Neural cell (in vitro differentiated cells): ENCODE measurements around the gene NCBP2L. TPM values are rescaled to one million over a fixed set of nuclear protein-coding genes. Genes with fewer than 3 reads are reported as not detected.

ENCODE experiments used
- H2AFZ ChIP-seq: fragments of 200-600, 300-800 bp; sonication (generic), shearing (Covaris generic); 2 replicates; pipeline ENCODE4 v1.6.0; 2014; ENCODE audit warnings: low read depth, mild to moderate bottlenecking, antibody characterized with exemption, low read length, moderate library complexity
- H3F3A ChIP-seq: fragments of 200-600 bp; shearing (Covaris generic); 2 replicates; pipeline ENCODE4 v1.6.1; 2016; ENCODE audit warnings: mild to moderate bottlenecking, moderate library complexity, mixed read lengths, antibody characterized with exemption, low read length; ENCODE audit not compliant: insufficient read depth, poor library complexity, severe bottlenecking
- H3K27ac ChIP-seq: fragments of 200-600, 300-800 bp; sonication (generic), shearing (Covaris generic); 2 replicates; pipeline ENCODE4 v1.5.1; 2014; ENCODE audit warnings: mild to moderate bottlenecking, low read length, moderate library complexity
- H3K27me3 ChIP-seq: fragments of 300-800, 200-600 bp; sonication (generic), shearing (Covaris generic); 2 replicates; pipeline ENCODE4 v1.6.0; 2014; ENCODE audit warnings: mild to moderate bottlenecking, low read depth, low read length, moderate library complexity; ENCODE audit not compliant: insufficient read depth
- H3K36me3 ChIP-seq: fragments of 300-800, 200-600 bp; sonication (generic), shearing (Covaris generic); 2 replicates; pipeline ENCODE4 v1.5.1; 2014; ENCODE audit warnings: mild to moderate bottlenecking, antibody characterized with exemption, low read length, moderate library complexity; ENCODE audit not compliant: insufficient read depth
- H3K4me2 ChIP-seq: fragments of 300-800, 200-600 bp; sonication (generic), shearing (Covaris generic); 2 replicates; pipeline ENCODE4 v1.6.0; 2014; ENCODE audit warnings: mild to moderate bottlenecking, low read length
- H3K4me3 ChIP-seq: fragments of 300-800, 200-600 bp; sonication (generic), shearing (Covaris generic); 2 replicates; pipeline ENCODE4 v1.5.1; 2014; ENCODE audit warnings: mild to moderate bottlenecking, low read length, moderate library complexity
- H3K79me2 ChIP-seq: fragments of 200-600 bp; shearing (Covaris generic); replicated peaks from 2 replicates; pipeline ENCODE4 v1.6.0; 2014; ENCODE audit warnings: mild to moderate bottlenecking, low read length, moderate library complexity; ENCODE audit not compliant: insufficient read depth
- H3K9ac ChIP-seq: fragments of 300-800, 200-600 bp; sonication (generic), shearing (Covaris generic); 2 replicates; pipeline ENCODE4 v1.6.1; 2016; ENCODE audit warnings: mild to moderate bottlenecking, low read length, mixed read lengths
- H3K9me2 ChIP-seq: fragments of 200-600 bp; shearing (Covaris generic); 2 replicates; pipeline ENCODE4 v1.6.1; 2016; ENCODE audit warnings: mild to moderate bottlenecking, low read length, mixed read lengths; ENCODE audit not compliant: insufficient read depth
- H3K9me3 ChIP-seq: fragments of 200-600, 300-800 bp; sonication (generic), shearing (Covaris generic); 2 replicates; pipeline ENCODE4 v1.6.1; 2016; ENCODE audit warnings: mild to moderate bottlenecking, mixed run types, low read length, moderate library complexity, mixed read lengths
- H4K20me1 ChIP-seq: fragments of 200-600 bp; shearing (Covaris generic); 2 replicates; pipeline ENCODE4 v1.6.1; 2016; ENCODE audit warnings: mild to moderate bottlenecking, mixed run types; ENCODE audit not compliant: insufficient read depth
- EP300 ChIP-seq: fragments of 450-650 bp; conservative IDR thresholded peaks from 2 replicates; pipeline ENCODE4 v1.6.1; 2014; ENCODE audit warnings: antibody characterized with exemption, mild to moderate bottlenecking, moderate library complexity; ENCODE audit not compliant: poor library complexity, severe bottlenecking
- EZH2 ChIP-seq: fragments of 200-600, 300-800 bp; shearing (Covaris generic), sonication (generic); IDR thresholded peaks from 2 replicates; pipeline ENCODE4 v1.6.1; 2014; ENCODE audit warnings: antibody characterized with exemption, low read length, borderline replicate concordance, mild to moderate bottlenecking; ENCODE audit not compliant: insufficient read depth, poor library complexity, severe bottlenecking
- MXI1 ChIP-seq: fragments of 450-650 bp; conservative IDR thresholded peaks from 2 replicates; pipeline ENCODE4 v1.6.1; 2014; ENCODE audit warnings: antibody characterized with exemption, mild to moderate bottlenecking; ENCODE audit not compliant: poor library complexity, severe bottlenecking
- POLR2AphosphoS5 ChIP-seq: IDR thresholded peaks from 2 replicates; pipeline ENCODE4 v1.6.1; 2012
- RAD21 ChIP-seq: fragments of 450-650 bp; conservative IDR thresholded peaks from 2 replicates; pipeline ENCODE4 v1.6.1; 2014; ENCODE audit warnings: antibody characterized with exemption, mild to moderate bottlenecking, moderate library complexity
- SMC3 ChIP-seq: fragments of 450-650 bp; conservative IDR thresholded peaks from 2 replicates; pipeline ENCODE4 v1.6.1; 2014; ENCODE audit warnings: antibody characterized with exemption, mild to moderate bottlenecking, moderate library complexity; ENCODE audit not compliant: poor library complexity
- TAF1 ChIP-seq: IDR thresholded peaks from 2 replicates; pipeline ENCODE4 v1.6.1; 2012; ENCODE audit warnings: low read depth
- polyA plus RNA-seq: library from polyadenylated mRNA; depleted of rRNA; stranded (reverse); fragments of >200 nt; gene quantifications from 2 replicates; pipeline ENCODE4 v1.2.3, GENCODE V29; 2014
- TF ChIP-seq, protein P1 (sequence below): fragments of 450-650 bp; IDR thresholded peaks from 2 replicates; pipeline ENCODE4 v1.5.1; 2014; ENCODE audit warnings: antibody characterized with exemption, mild to moderate bottlenecking, moderate library complexity; ENCODE audit not compliant: poor library complexity, severe bottlenecking
- TF ChIP-seq, protein P2 (sequence below): IDR thresholded peaks from 2 replicates; pipeline ENCODE4 v1.6.1; 2012; ENCODE audit warnings: borderline replicate concordance

NCBP2L gene
- polyA plus RNA-seq, 1 donor from 2014 or later, result not detected

DNA sequence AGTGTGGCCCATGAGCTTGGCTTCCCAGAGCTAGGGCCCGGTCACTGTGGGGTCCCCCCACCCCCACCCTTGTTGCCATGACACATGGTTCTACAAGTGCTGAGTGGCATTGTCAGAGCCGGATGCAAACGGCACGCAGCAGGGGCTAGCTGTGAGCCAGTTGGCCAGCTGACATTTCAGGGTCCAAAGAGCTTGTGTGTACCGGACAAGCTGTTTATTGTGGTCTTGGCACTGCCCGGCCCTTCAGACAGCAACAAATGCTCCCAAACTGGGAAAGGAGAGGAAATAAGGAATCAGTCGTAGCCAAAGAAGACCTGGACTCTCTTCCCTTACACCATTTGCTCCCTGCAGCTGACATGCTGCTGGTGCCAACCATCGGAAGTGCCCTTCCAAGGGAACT is 38.8 kb upstream of the NCBP2L start:
- Histone ChIP-seq H3K9me3 (no peaks in the 10 kb centered on the region), H3F3A (no peaks in the 10 kb centered on the region), H3K9me2 (no peaks in the 10 kb centered on the region), H4K20me1 (no peaks in the 10 kb centered on the region), H3K79me2 (no peaks in the 10 kb centered on the region), H3K9ac (no peak overlapping the region), H3K4me3 (no peak overlapping the region), H3K27ac (no peak overlapping the region), H2AFZ (no peak overlapping the region), H3K36me3 (no peaks in the 10 kb centered on the region), H3K27me3 (no peaks in the 10 kb centered on the region), H3K4me2 (no peak overlapping the region)
- TF ChIP-seq MXI1 (no peak), EP300 (no peak), TAF1 (no peak), SMC3 (no peak), POLR2AphosphoS5 (no peak), EZH2 (no peak), RAD21 (no peak)
- TF ChIP-seq, protein P1, sequence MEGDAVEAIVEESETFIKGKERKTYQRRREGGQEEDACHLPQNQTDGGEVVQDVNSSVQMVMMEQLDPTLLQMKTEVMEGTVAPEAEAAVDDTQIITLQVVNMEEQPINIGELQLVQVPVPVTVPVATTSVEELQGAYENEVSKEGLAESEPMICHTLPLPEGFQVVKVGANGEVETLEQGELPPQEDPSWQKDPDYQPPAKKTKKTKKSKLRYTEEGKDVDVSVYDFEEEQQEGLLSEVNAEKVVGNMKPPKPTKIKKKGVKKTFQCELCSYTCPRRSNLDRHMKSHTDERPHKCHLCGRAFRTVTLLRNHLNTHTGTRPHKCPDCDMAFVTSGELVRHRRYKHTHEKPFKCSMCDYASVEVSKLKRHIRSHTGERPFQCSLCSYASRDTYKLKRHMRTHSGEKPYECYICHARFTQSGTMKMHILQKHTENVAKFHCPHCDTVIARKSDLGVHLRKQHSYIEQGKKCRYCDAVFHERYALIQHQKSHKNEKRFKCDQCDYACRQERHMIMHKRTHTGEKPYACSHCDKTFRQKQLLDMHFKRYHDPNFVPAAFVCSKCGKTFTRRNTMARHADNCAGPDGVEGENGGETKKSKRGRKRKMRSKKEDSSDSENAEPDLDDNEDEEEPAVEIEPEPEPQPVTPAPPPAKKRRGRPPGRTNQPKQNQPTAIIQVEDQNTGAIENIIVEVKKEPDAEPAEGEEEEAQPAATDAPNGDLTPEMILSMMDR, result no peak
- TF ChIP-seq, protein P2, sequence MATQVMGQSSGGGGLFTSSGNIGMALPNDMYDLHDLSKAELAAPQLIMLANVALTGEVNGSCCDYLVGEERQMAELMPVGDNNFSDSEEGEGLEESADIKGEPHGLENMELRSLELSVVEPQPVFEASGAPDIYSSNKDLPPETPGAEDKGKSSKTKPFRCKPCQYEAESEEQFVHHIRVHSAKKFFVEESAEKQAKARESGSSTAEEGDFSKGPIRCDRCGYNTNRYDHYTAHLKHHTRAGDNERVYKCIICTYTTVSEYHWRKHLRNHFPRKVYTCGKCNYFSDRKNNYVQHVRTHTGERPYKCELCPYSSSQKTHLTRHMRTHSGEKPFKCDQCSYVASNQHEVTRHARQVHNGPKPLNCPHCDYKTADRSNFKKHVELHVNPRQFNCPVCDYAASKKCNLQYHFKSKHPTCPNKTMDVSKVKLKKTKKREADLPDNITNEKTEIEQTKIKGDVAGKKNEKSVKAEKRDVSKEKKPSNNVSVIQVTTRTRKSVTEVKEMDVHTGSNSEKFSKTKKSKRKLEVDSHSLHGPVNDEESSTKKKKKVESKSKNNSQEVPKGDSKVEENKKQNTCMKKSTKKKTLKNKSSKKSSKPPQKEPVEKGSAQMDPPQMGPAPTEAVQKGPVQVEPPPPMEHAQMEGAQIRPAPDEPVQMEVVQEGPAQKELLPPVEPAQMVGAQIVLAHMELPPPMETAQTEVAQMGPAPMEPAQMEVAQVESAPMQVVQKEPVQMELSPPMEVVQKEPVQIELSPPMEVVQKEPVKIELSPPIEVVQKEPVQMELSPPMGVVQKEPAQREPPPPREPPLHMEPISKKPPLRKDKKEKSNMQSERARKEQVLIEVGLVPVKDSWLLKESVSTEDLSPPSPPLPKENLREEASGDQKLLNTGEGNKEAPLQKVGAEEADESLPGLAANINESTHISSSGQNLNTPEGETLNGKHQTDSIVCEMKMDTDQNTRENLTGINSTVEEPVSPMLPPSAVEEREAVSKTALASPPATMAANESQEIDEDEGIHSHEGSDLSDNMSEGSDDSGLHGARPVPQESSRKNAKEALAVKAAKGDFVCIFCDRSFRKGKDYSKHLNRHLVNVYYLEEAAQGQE, result no peak

DNA sequence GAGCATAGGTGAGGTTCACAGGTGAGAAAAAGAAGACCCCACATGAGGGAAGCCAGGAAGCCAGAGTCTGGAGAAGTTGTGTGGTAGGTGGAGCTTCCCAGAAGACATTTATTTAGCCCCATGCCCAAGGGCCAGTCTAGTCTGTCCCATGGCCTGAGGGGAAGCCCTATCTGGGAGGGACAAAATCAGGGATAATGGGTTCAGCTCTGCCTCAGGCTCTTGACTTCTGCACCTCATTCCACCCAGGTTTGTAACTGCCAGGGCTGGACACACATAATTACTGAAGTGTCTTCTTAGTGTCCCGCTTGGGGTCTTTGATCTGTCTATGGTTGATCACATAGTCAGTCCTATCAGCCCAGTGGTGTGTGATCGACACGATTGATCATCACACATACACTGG is 38.0 kb upstream of the NCBP2L start:
- Histone ChIP-seq H3F3A (no peaks in the 10 kb centered on the region), H3K4me3 (no peak overlapping the region), H3K9me2 (no peaks in the 10 kb centered on the region), H3K36me3 (no peaks in the 10 kb centered on the region), H3K27ac (no peak overlapping the region), H3K4me2 (no peak overlapping the region), H3K79me2 (no peaks in the 10 kb centered on the region), H3K27me3 (no peaks in the 10 kb centered on the region), H3K9ac (no peak overlapping the region), H4K20me1 (no peaks in the 10 kb centered on the region), H3K9me3 (no peaks in the 10 kb centered on the region), H2AFZ (no peak overlapping the region)
- TF ChIP-seq MXI1 (no peak), EP300 (no peak), RAD21 (no peak), TAF1 (no peak), EZH2 (no peak)
- TF ChIP-seq, protein P1, result no peak
